ENCODE data around the gene IGSF11.

IGSF11 gene

DNA sequence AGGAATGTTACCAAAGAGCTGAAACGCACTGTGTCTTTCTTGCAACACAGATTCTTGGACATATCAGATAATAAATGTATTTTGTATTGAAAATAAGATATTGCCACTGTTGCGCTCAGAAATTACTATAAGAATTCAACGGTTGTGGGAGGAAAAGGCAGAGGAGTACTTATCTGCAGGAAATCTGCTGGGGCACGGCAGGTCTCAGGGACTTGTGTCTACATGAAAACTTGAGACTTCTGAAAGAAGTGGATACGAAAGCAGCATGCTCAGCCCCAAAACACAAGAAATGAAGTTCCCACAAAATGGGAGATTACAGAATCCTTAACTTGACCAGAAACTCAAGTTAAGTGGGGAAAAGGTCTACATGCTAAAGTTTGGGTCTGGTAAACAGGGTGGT is 86.5 kb downstream of the IGSF11 start:
- Mint-ChIP-seq H3K27ac (peak overlapping the region; percentile 70), H3K4me1 (ENCODE audit: low read depth) (peaks cover 63% of the 10 kb centered on the region), H3K9me3 (ENCODE audit: low read depth) (no peaks in the 10 kb centered on the region), H3K27me3 (no peaks in the 10 kb centered on the region), H3K36me3 (no peaks in the 10 kb centered on the region), H3K4me3 (peak overlapping the region; percentile 42)

DNA sequence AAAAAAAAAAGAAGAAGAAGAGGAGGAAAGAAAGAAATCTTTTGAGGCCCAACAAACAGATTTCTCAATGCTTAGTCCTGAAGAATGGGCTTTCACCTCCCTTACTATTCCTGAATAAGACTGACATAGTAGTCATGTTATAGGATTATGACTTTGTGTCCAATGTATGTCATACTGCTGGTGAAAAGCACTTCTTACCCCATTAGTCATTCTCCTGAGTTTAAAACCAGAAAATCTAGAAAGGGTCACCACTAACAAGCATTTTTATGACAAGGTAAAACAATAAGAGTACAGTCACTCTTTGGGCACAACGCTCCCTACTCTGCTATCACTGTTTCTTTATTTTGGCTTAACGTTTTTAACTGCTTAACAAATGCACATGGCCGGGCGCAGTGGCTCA is 88.2 kb downstream of the IGSF11 start:
- Mint-ChIP-seq H3K9me3 (ENCODE audit: low read depth) (no peaks in the 10 kb centered on the region), H3K27me3 (no peaks in the 10 kb centered on the region), H3K4me1 (ENCODE audit: low read depth) (peaks cover 73% of the 10 kb centered on the region), H3K36me3 (no peaks in the 10 kb centered on the region), H3K4me3 (no peak overlapping the region), H3K27ac (no peak overlapping the region)

DNA sequence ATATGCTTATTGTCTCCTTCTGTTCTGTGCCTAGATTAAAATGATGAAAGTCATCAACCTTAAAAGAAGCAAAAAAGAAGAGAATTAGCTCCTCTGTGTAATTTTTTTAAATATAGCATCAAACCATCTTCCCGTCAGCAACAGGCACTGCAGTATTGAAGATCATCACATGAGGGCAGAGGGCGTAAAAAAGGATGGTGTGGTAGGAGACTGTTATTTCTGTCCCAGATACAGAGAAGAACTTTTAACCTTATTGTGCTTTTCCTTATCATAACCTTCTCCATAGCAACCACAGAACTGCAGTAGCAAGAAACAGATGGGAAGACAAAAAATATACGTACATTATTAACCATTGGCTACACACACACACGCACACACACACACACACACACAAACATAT is 88.8 kb downstream of the IGSF11 start:
- Mint-ChIP-seq H3K27ac (no peak overlapping the region), H3K4me1 (ENCODE audit: low read depth) (peaks cover 70% of the 10 kb centered on the region), H3K9me3 (ENCODE audit: low read depth) (no peaks in the 10 kb centered on the region), H3K4me3 (no peak overlapping the region), H3K27me3 (no peaks in the 10 kb centered on the region), H3K36me3 (no peaks in the 10 kb centered on the region)

DNA sequence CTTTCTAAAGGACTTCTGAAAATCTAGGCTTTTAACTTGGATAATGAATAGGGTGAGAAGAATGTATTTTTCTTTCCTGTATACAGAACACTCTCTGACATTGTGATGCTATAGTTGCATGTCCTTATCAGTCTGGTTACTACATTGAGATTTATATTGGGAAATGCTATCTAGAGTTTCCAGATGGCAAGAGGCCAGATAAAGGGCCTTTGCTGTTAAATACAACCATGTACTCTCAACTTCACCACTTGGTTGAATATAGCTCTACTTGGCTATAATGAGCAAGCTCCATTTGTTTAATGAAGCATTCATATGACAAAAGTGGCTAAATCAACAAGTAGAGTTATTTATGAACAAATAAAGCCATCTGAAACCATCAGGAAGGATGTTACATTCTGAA is 91.0 kb downstream of the IGSF11 start:
- H3K36me3 Mint-ChIP-seq, result no peaks in the 10 kb centered on the region
- no peaks in the 10 kb centered on the region for H3K9me3 Mint-ChIP-seq (ENCODE audit: low read depth)
- H3K27ac Mint-ChIP-seq, result no peak overlapping the region
- no peak overlapping the region for H3K4me3 Mint-ChIP-seq
- H3K4me1 Mint-ChIP-seq (ENCODE audit: low read depth), result peaks cover 55% of the 10 kb centered on the region
- no peaks in the 10 kb centered on the region for H3K27me3 Mint-ChIP-seq

DNA sequence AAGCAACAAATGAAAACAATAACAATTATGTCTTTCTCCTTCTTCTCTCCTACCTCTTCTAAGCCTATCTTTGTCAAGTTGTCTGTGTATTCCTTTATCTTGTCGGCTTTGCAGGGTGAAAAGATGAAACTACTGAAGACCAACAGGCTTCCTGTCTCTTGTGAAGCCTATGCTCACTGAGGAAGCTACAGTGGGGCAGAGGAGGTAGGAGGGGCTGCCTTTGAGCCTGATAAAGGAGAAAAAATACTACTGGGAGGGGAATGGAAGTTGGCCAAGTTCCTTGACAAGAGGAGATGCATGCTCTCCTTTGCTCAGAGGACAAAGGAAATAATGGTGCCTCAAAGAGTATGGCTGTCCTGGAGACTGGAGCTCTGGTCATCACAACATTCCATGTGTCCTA is 92.0 kb downstream of the IGSF11 start:
- H3K27me3 Mint-ChIP-seq, result no peaks in the 10 kb centered on the region
- peaks cover 54% of the 10 kb centered on the region for H3K4me1 Mint-ChIP-seq (ENCODE audit: low read depth)
- peak overlapping the region; percentile 47 for H3K27ac Mint-ChIP-seq
- H3K36me3 Mint-ChIP-seq, result no peaks in the 10 kb centered on the region
- H3K9me3 Mint-ChIP-seq (ENCODE audit: low read depth), result no peaks in the 10 kb centered on the region
- H3K4me3 Mint-ChIP-seq, result peak overlapping the region; percentile 12

DNA sequence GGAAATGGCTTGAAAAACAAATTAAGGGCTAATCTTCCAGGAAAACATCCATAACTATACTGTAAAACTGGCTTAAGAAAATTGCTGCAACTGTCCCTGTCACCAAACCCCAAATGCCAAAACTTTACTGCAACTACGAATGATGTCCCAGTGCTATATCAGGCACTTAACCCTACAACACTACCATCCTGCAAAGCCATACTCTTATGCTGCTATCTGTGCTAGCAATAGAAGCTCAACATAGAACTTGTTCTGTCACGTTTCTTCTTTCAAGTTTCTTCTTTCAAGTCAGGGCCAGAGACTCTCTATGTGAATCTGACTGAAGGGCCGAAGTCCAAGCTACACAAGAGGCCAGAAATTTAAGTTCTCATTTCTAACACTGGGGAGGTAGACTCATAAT is 92.5 kb downstream of the IGSF11 start:
- H3K27me3 Mint-ChIP-seq, result no peaks in the 10 kb centered on the region
- H3K9me3 Mint-ChIP-seq (ENCODE audit: low read depth), result no peaks in the 10 kb centered on the region
- peaks cover 52% of the 10 kb centered on the region for H3K4me1 Mint-ChIP-seq (ENCODE audit: low read depth)
- peak overlapping the region; percentile 47 for H3K27ac Mint-ChIP-seq
- H3K36me3 Mint-ChIP-seq, result no peaks in the 10 kb centered on the region
- peak overlapping the region; percentile 12 for H3K4me3 Mint-ChIP-seq

DNA sequence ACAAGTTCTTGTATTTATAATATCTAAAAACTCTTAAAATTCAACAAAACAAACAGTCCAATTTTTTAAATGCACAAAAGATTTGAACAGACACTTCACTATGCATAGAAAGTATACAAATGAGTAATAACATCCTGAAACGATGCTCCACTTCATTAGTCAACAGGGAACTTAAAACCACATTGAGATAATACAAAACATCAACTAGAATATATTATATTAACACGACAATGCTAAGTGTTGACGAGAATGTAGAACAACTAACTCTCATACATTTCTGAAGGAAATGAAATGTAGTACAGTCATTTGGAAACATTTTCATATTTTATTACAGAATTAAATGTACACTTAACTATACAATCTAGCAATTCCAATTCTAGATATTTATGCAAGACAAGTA is 93.4 kb downstream of the IGSF11 start:
- H3K9me3 Mint-ChIP-seq (ENCODE audit: low read depth), result no peaks in the 10 kb centered on the region
- H3K27me3 Mint-ChIP-seq, result no peaks in the 10 kb centered on the region
- no peak overlapping the region for H3K27ac Mint-ChIP-seq
- H3K36me3 Mint-ChIP-seq, result no peaks in the 10 kb centered on the region
- H3K4me3 Mint-ChIP-seq, result no peak overlapping the region
- peaks cover 47% of the 10 kb centered on the region for H3K4me1 Mint-ChIP-seq (ENCODE audit: low read depth)

DNA sequence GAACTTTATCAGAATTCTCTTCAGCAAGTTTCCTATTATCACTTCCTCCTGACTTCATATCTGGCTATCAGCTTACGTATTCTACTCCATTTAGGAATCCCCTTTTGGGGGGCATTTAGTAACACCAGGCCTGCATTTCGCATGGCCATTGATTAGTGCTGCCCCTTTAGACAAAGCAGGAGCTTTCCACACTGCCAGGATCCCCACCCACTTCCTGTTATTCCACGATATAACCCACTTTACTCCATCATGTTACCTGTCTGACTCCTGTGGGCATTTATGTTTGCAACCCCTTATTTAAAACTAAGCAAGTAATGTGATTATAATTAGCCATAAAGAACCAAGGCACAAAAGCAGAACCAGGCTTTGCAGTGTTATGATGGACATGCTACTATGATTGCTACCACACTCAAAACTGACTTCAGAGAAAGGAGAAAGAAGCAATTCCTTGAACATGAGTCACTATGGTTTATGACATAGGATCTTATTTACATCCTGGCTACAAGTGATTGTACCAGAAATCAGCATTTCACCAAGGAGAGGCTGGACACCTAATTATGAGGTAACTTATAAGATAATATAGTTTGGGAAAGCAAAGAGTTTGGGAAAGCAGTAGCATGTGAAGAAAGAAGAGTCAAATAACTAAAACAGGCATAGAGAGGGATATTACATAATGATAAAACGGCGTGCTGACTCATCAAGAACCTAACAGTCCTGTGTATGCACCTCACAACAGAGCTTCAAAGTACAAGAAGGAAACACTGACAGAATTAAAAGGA is 96.3 kb downstream of the IGSF11 start:
- H3K27ac Mint-ChIP-seq, result no peak overlapping the region

DNA sequence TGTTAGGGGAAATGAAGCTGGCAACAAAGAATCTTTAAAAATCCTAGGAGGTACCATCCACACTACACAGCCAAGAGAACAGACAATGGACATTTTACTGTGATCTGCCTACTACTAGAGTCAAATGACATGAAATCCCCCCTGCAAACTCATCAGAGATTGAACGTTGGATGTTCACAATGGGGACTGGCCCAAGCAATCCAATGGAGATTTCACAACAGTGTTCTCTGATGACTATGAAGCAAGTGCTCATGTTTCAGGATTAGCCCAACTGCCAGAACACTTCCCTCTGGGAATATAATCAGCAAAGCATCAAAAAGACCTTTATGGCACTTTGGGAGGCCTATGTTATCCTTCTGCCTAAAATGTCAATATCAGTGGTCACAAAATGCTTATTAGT is 97.8 kb downstream of the IGSF11 start:
- H3K27me3 Mint-ChIP-seq, result no peaks in the 10 kb centered on the region
- no peaks in the 10 kb centered on the region for H3K36me3 Mint-ChIP-seq
- H3K4me3 Mint-ChIP-seq, result no peak overlapping the region
- no peaks in the 10 kb centered on the region for H3K9me3 Mint-ChIP-seq (ENCODE audit: low read depth)
- H3K4me1 Mint-ChIP-seq (ENCODE audit: low read depth), result peaks cover 22% of the 10 kb centered on the region
- no peak overlapping the region for H3K27ac Mint-ChIP-seq

More for the DNA sequence above, 96.3 kb downstream of the IGSF11 start:
- Mint-ChIP-seq H3K4me3 (no peak overlapping the region), H3K27me3 (no peaks in the 10 kb centered on the region), H3K36me3 (no peaks in the 10 kb centered on the region), H3K4me1 (ENCODE audit: low read depth) (peaks cover 31% of the 10 kb centered on the region), H3K9me3 (ENCODE audit: low read depth) (no peaks in the 10 kb centered on the region)

DNA sequence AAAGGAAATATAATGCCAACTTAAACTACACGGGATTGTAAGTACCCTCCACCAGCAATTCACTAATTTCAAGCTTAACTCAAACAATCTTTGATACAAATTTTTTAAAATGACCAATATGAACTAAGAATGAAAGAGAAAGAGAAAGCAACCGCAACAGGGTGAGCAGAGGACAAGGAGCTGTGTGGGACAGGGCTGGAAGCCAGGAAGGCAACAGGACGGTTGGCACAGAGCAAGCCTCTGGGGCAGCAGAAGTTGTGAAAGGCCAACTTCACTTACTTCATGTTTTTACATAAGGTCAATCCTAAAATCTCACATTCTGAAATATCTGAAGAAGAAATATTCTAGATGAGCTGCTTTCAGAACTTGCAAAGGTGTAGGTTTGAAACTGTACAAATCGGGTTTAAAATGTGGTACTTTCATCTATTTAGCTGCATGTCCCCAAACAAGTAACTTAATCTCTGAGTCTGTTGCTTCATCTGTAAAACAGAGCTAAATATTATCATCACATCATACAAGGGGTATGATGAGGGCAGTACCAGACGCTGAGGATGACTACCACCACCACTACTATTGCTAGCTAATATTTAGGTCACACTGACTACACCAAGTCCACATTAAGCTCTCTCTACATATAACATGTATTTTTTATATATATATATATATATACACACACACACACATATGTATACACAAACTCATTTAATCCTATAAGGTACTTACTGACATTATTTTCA is 101.7 kb downstream of the IGSF11 start:
- Mint-ChIP-seq H3K4me1 (ENCODE audit: low read depth) (peaks cover 8% of the 10 kb centered on the region), H3K9me3 (ENCODE audit: low read depth) (no peaks in the 10 kb centered on the region), H3K4me3 (no peak overlapping the region), H3K27ac (no peak overlapping the region), H3K27me3 (no peaks in the 10 kb centered on the region), H3K36me3 (peaks cover 3% of the 10 kb centered on the region)

DNA sequence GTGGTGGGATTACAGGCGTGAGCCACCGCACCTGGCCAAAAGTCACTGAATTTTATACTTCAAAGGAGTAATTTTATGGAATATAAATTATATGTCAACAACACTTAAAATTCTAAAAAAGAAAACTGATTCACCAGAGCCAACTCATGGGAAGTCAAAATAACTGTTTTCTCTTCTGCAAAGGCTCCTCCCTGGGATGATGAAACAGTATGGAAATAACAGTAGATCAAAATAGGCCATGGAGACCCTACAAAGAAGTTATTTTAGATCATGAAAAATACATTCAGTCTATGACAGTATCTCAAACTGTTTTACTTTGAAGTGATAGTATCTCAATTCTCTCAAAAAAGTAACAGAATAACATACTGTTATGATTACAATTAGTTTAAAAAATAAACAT is 102.7 kb downstream of the IGSF11 start:
- no peak overlapping the region for H3K27ac Mint-ChIP-seq
- H3K4me1 Mint-ChIP-seq (ENCODE audit: low read depth), result peaks cover 5% of the 10 kb centered on the region
- H3K36me3 Mint-ChIP-seq, result peaks cover 3% of the 10 kb centered on the region
- H3K4me3 Mint-ChIP-seq, result no peak overlapping the region
- no peaks in the 10 kb centered on the region for H3K9me3 Mint-ChIP-seq (ENCODE audit: low read depth)
- H3K27me3 Mint-ChIP-seq, result no peaks in the 10 kb centered on the region

DNA sequence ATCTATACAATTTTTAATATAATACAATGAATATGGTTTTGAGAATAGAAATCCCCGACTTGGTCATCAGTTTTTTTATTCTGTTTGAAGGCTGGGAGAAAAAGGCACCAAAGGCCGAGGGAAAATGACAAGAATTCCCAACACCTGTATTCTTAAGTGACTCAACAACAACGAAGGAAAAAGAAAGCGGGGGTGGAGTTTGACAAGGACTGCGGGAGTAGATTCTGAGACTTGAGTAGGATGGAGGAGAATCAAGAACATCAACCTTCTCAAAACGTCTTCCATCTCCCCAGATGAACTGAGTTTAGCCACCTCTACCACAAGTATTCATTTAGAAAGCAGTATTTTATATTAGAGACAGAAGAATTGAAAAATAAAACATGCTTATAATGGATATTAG is 107.2 kb downstream of the IGSF11 start:
- H3K27ac Mint-ChIP-seq, result no peak overlapping the region
- peaks cover 3% of the 10 kb centered on the region for H3K36me3 Mint-ChIP-seq
- H3K27me3 Mint-ChIP-seq, result no peaks in the 10 kb centered on the region
- peaks cover 2% of the 10 kb centered on the region for H3K4me1 Mint-ChIP-seq (ENCODE audit: low read depth)
- no peaks in the 10 kb centered on the region for H3K9me3 Mint-ChIP-seq (ENCODE audit: low read depth)
- H3K4me3 Mint-ChIP-seq, result no peak overlapping the region

DNA sequence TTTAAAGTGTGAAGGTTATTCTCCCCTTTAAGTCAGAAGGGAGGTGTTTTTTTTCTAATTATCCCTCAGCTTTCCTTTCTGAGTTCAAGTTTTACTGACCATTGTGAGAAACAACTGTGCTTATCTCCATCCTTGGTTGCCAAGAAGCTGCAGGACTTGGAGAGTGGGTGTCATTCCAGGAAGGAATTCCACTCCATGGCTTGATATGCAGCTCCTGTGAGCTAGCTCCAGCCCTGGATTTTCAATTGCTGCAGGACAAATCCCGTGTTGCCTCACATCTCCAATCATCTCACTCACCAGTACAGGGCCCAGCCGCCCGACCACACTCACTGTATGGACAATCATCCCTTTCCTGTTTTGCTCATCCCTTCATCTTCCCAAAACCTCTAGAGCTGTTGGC is 122.5 kb downstream of the IGSF11 start:
- Mint-ChIP-seq H3K27ac (no peak overlapping the region), H3K9me3 (ENCODE audit: low read depth) (no peaks in the 10 kb centered on the region), H3K27me3 (peaks cover 2% of the 10 kb centered on the region), H3K4me3 (no peak overlapping the region), H3K36me3 (peaks cover 4% of the 10 kb centered on the region), H3K4me1 (ENCODE audit: low read depth) (no peaks in the 10 kb centered on the region)

DNA sequence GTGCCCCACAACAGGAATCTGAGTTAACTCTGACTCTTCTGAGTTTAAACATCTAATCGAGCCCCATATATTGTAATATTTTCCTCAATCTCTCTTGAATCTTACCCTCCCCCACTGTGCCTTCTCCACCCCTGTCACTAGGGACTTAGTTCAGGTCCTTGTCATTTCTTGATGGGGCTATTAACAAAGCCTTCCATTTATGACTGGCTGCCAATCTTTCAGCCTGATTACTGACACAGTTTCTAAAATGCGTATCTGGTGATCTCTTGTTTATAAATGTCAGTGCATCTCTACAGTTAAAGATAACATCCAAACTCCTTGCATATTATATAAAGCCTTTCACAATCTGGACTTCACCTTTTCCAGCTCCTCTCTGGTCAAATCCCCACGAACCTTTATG is 124.3 kb downstream of the IGSF11 start:
- peaks cover 4% of the 10 kb centered on the region for H3K36me3 Mint-ChIP-seq
- H3K27me3 Mint-ChIP-seq, result peaks cover 2% of the 10 kb centered on the region
- H3K4me3 Mint-ChIP-seq, result no peak overlapping the region
- no peaks in the 10 kb centered on the region for H3K9me3 Mint-ChIP-seq (ENCODE audit: low read depth)
- H3K27ac Mint-ChIP-seq, result no peak overlapping the region
- H3K4me1 Mint-ChIP-seq (ENCODE audit: low read depth), result peaks cover 2% of the 10 kb centered on the region

DNA sequence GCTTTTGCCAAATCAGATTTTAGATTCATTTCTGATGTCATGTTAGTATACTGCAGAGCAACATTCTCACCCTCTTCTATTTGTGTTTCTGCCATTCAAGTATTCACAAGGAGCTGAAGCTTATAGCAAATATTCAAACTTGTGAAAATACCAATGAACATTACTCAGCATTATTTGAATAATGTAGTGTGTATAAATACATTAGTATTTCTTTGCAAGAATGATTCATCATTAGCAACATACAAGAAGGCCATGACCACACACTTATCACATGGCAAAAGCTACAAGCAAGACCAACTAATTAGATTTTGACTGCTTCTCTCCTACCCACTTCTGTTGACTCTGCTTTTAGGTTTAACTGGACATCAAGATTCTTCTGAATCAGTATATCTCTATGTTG is 124.9 kb downstream of the IGSF11 start:
- H3K27me3 Mint-ChIP-seq, result peaks cover 2% of the 10 kb centered on the region
- no peak overlapping the region for H3K4me3 Mint-ChIP-seq
- no peaks in the 10 kb centered on the region for H3K9me3 Mint-ChIP-seq (ENCODE audit: low read depth)
- peaks cover 4% of the 10 kb centered on the region for H3K36me3 Mint-ChIP-seq
- peaks cover 2% of the 10 kb centered on the region for H3K4me1 Mint-ChIP-seq (ENCODE audit: low read depth)
- no peak overlapping the region for H3K27ac Mint-ChIP-seq

DNA sequence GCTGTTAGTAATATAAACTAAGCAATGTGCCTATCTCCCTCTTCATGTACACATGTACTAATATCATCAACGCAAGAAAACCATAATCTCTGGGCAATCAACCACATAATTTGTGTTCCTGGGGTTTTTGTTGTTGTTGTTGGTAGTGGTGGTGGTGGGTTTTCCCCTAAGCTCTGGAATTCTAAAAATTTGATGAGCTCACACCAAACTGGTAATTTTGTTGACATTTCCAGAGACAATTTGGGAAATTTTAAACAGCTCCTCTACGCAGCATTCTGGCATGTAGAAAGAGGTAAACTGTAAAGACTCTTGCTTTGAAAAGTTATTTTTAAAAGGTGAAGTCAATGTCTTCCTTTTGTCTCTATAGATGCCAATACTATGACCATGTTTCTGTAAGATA is 126.7 kb downstream of the IGSF11 start:
- Mint-ChIP-seq H3K36me3 (peaks cover 4% of the 10 kb centered on the region), H3K27me3 (peaks cover 2% of the 10 kb centered on the region), H3K9me3 (ENCODE audit: low read depth) (no peaks in the 10 kb centered on the region), H3K27ac (no peak overlapping the region), H3K4me1 (ENCODE audit: low read depth) (peaks cover 2% of the 10 kb centered on the region), H3K4me3 (no peak overlapping the region)
